Body of pancreas (tissue), 4 donors: Measurements from ENCODE around the gene ANKMY1. TPM values are rescaled to one million over a fixed set of nuclear protein-coding genes. Genes with fewer than 3 reads are reported as not detected.

Source experiments
- ATAC-seq: fragments of 150-250 bp; one replicate; pipeline ENCODE4 v1.9.1; 2016
- DNase-seq, 4 donors: peaks; one replicate each; pipeline ENCODE4 v3.0.0-alpha.2; 2019
- H3K27ac ChIP-seq, 4 donors: fragments of 200-600 bp; sonication (generic); 1 replicate in 3 of 4; 2 replicates in 1 of 4; pipeline versions ENCODE4 v1.5.1 to v1.6.1; 2016 to 2019; ENCODE audit warnings: mild to moderate bottlenecking in 1 of 4, mixed read lengths in 1 of 4, moderate library complexity in 1 of 4
- H3K27me3 ChIP-seq, 2 donors: fragments of 200-600 bp; sonication (generic); one replicate each; pipeline ENCODE4 v1.6.0; 2016; ENCODE audit warnings: mild to moderate bottlenecking in 1 of 2
- H3K36me3 ChIP-seq, 2 donors: fragments of 200-600 bp; sonication (generic); replicated peaks in 1 of 2; 2 replicates each; pipeline ENCODE4 v1.5.1; 2016; ENCODE audit warnings: low read depth in 2 of 2; ENCODE audit not compliant: insufficient read depth in 1 of 2
- H3K4me1 ChIP-seq: fragments of 200-600 bp; sonication (generic); one replicate; pipeline ENCODE4 v1.6.0; 2016
- H3K4me3 ChIP-seq, 2 donors: fragments of 200-600 bp; sonication (generic); 1 replicate in 1 of 2; 2 replicates in 1 of 2; pipeline ENCODE4 v1.5.1; 2016 to 2019
- H3K9me3 ChIP-seq, 3 donors: fragments of 200-600 bp; sonication (generic); 1 replicate in 2 of 3; 2 replicates in 1 of 3; pipeline ENCODE4 v1.5.1; 2016
- POLR2A ChIP-seq, 3 donors: fragments of 450-650 bp; IDR thresholded peaks; one replicate each; pipeline ENCODE4 v1.6.1; 2016; ENCODE audit warnings: antibody characterized with exemption in 3 of 3, mild to moderate bottlenecking in 2 of 3
- WGBS, 2 donors: methylation state at CpG; one replicate each; pipeline ENCODE4 v1.1.5; 2017; 5-methylcytosine and 5-hydroxymethylcytosine counted together
- intact Hi-C: fragments of 100-400 bp; cut with DNase I; formaldehyde crosslinking; loops from one replicate; pipeline ENCODE4 v1.15.1; 2023
- total RNA-seq, 2 donors: library from RNA; depleted of rRNA; stranded (reverse); fragments of >200 nt; gene quantifications; one replicate each; pipeline ENCODE4 v1.1.0, GENCODE V29; 2016
- TF ChIP-seq, protein P1 (sequence below), 7 experiments: fragments of 450-650 bp in 4 of 7; fragments of 200-600 bp in 3 of 7; sonication (generic) in 3 of 7; IDR thresholded peaks; one replicate each; pipeline ENCODE4 v1.5.1; 2016 to 2019; ENCODE audit warnings: antibody characterized with exemption in 7 of 7

The ANKMY1 gene
- total RNA-seq, 2 donors from 2014 or later = 17.9 to 26.0 TPM

DNA sequence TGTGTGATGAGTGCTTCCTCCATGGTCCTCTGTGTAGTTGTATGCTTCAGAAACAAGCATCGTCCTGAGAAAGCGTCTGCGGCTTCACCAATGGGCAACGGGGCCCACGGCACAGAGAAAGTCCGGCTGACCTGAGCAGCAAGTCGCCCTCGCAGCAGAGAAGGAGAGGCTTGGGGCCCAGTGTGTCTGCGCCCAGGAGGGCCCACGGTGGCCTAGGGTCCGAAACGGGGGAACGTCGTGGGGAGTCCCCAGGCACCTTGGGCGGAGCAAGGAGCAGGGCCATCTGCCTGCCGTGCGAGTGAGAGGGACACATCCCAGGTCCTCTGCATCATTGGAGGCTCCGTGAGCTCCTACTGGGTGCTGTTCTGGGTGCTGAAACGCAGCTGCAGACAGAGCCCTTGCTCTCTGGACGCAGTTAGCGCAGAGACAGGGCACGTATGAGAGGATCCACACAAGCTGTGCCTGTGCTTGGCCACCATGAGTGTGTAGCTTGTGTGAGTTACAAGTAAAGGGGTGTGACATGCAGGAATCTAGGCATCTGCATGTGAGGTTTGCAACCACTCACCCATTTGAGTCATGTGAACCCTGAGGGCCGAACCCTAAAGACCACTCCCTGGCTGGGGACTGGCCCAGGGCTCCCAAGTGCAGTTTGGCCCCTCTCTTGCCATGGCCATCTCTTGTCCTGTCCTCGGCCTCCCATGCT lies 111.7 kb downstream of the ANKMY1 start:
- Histone ChIP-seq H3K27me3 (no peaks in the 10 kb centered on the region), H3K4me3 (no peak overlapping the region), H3K36me3 (no peaks in the 10 kb centered on the region), H3K9me3 (no peaks in the 10 kb centered on the region), H3K27ac (no peak overlapping the region), H3K4me1 (no peaks in the 10 kb centered on the region)
- WGBS, 2 donors = 84 to 89% methylated on average over 13 to 24 of the region's 24 CpGs
- intact Hi-C loops = loop anchor here (10.0 kb wide), 1 partner anchor 301 kb away; the partner anchor contains the start of gene OTOS
- DNase-seq = no peak
- ATAC-seq = no peak
- no peak for TF ChIP-seq POLR2A (IDR thresholded peaks at IDR 0.05)
- TF ChIP-seq, protein P1, sequence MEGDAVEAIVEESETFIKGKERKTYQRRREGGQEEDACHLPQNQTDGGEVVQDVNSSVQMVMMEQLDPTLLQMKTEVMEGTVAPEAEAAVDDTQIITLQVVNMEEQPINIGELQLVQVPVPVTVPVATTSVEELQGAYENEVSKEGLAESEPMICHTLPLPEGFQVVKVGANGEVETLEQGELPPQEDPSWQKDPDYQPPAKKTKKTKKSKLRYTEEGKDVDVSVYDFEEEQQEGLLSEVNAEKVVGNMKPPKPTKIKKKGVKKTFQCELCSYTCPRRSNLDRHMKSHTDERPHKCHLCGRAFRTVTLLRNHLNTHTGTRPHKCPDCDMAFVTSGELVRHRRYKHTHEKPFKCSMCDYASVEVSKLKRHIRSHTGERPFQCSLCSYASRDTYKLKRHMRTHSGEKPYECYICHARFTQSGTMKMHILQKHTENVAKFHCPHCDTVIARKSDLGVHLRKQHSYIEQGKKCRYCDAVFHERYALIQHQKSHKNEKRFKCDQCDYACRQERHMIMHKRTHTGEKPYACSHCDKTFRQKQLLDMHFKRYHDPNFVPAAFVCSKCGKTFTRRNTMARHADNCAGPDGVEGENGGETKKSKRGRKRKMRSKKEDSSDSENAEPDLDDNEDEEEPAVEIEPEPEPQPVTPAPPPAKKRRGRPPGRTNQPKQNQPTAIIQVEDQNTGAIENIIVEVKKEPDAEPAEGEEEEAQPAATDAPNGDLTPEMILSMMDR (IDR thresholded peaks at IDR 0.05) = no peak

DNA sequence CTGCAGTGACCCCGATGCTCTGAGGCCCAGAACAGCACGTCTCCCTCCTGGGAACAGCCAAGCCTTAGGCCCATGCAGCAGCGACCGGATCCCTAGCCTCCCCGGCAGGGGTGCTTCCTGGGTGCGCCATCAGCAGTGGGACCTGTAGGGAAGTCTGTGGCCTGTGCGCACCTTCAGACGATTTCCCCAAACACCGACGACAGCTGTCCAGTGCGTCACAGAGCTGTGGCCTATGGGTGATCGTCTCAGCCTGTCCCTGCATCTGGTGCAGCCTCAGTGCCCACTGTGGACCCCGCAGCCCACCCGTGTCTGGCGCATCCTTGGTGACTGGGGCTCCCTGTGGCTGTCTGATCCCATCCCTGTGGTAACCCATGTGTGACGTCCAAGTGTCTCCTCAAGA lies 113.3 kb downstream of the ANKMY1 start:
- WGBS, 2 donors = 78% methylated on average over 16 of the region's 16 CpGs; no CpG with 5 or more reads in 1 of the 2 donors
- intact Hi-C loops = loop anchor here (10.0 kb wide), 1 partner anchor 300 kb away; the partner anchor contains the start of gene OTOS
- H3K27ac ChIP-seq = no peak overlapping the region
- H3K27me3 ChIP-seq = no peaks in the 10 kb centered on the region
- DNase-seq = no peak
- H3K4me3 ChIP-seq = no peak overlapping the region
- H3K9me3 ChIP-seq = no peaks in the 10 kb centered on the region
- no peak for TF ChIP-seq POLR2A (IDR thresholded peaks at IDR 0.05)
- TF ChIP-seq, protein P1 (IDR thresholded peaks at IDR 0.05) = no peak
- ATAC-seq = no peak
- no peaks in the 10 kb centered on the region for H3K36me3 ChIP-seq
- H3K4me1 ChIP-seq = no peaks in the 10 kb centered on the region

DNA sequence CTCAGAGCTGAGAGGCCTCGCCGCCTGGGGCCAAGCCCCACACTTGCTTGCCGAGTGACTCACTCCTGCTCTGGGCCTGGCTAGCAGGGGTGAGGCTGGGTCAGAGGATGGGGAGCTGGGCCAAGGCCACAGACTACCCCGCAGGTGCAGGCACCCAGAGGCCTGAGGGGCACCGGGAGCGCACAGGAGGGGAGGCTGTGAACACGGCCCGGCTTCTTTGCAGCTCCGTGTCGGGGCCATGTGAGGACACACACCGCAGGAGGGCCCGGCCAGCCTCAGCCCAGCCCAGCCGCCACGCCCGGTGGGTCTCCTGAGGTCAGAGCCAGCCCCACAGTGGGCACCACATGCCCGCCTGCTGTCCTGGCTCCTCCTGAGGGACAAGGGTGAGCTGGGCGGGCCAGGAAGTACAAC lies 113.9 kb downstream of the ANKMY1 start:
- Histone ChIP-seq H3K27me3 (no peaks in the 10 kb centered on the region), H3K9me3 (no peaks in the 10 kb centered on the region), H3K4me3 (no peak overlapping the region), H3K36me3 (no peaks in the 10 kb centered on the region), H3K4me1 (no peaks in the 10 kb centered on the region), H3K27ac (no peak overlapping the region)
- WGBS, 2 donors = 94% methylated on average over 16 of the region's 17 CpGs; no CpG with 5 or more reads in 1 of the 2 donors
- no peak for ATAC-seq
- DNase-seq = no peak
- intact Hi-C loops = loop anchor here (10.0 kb wide), 1 partner anchor 299 kb away; the partner anchor contains the start of gene OTOS
- TF ChIP-seq, protein P1 (IDR thresholded peaks at IDR 0.05) = no peak
- no peak for TF ChIP-seq POLR2A (IDR thresholded peaks at IDR 0.05)

DNA sequence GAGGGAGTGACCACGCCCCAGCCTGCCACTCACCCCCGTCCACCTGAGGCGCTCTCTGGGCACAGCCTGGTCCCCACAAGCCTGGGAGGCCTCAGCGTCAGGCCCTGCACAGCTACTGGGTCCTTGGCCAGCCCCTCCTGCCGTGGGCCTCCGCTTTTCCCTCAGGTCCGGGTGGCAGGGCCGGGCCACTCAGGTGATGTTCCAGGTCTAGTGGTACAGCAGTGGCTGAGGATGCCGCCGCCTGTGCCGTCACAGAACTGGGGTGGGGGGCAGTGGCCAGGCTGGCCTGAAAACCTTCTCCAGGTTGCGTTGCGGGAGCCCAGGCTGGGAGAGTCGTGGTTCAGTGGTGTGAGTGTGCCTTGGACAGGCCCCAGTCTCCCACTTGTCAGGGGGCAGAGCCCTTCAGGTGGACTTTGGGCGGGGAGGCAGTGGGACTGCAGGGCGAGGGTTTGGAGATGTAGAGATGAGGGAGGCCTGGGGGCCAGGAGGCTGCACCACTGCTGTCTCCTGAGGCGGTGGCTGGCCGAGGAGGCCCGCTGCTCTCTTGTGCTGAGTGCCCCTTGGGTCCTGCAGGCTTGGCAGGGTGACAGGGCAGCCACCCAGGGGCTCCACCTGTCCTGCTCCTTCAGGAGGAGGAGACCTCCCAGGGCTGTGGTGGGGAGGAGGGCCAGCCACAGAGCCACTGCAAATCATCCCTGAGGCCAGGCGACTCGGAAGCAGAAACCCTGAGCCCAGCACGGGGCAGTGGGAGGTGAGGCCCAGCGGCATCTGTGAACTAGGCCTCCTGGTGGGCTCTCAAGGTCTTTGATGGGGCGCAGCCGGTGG lies 114.7 kb downstream of the ANKMY1 start:
- intact Hi-C loops = loop anchor here (10.0 kb wide), 1 partner anchor 298 kb away; the partner anchor contains the start of gene OTOS
- ATAC-seq = no peak
- no peak for DNase-seq

More for the DNA sequence above, 114.7 kb downstream of the ANKMY1 start:
- Histone ChIP-seq H3K9me3 (no peaks in the 10 kb centered on the region), H3K27me3 (no peaks in the 10 kb centered on the region), H3K27ac (no peak overlapping the region), H3K36me3 (no peaks in the 10 kb centered on the region), H3K4me1 (peaks cover 7% of the 10 kb centered on the region), H3K4me3 (no peak overlapping the region)
- 83 to 88% methylated on average over 3 to 18 of the region's 25 CpGs for WGBS, 2 donors
- TF ChIP-seq POLR2A (IDR thresholded peaks at IDR 0.05) = no peak
- TF ChIP-seq, protein P1 (IDR thresholded peaks at IDR 0.05) = no peak
